Ascending aorta (tissue), 2 donors: ENCODE measurements around the gene SLC15A3. TPM values are rescaled to one million over a fixed set of nuclear protein-coding genes. Genes with fewer than 3 reads are reported as not detected.

Source experiments
- DNase-seq, 2 donors: peaks; one replicate each; pipeline ENCODE4 v3.0.0-alpha.2; 2019; ENCODE audit warnings: low spot score in 2 of 2
- H3K27ac ChIP-seq, 2 donors: fragments of 200-600 bp; sonication (generic); one replicate each; pipeline ENCODE4 v1.5.1; 2016 to 2017; ENCODE audit warnings: mild to moderate bottlenecking in 1 of 2
- H3K27me3 ChIP-seq: fragments of 200-600 bp; sonication (generic); one replicate; pipeline ENCODE4 v1.5.1; 2017
- H3K36me3 ChIP-seq, 2 donors: fragments of 200-600 bp; sonication (generic); one replicate each; pipeline ENCODE4 v1.5.1; 2016
- H3K4me1 ChIP-seq, 2 donors: fragments of 200-600 bp; sonication (generic); one replicate each; pipeline ENCODE4 v1.5.1; 2016 to 2017; ENCODE audit warnings: mild to moderate bottlenecking in 1 of 2
- H3K4me3 ChIP-seq, 2 donors: fragments of 200-600 bp; sonication (generic); one replicate each; pipeline ENCODE4 v1.5.1; 2016 to 2017; ENCODE audit warnings: mild to moderate bottlenecking in 1 of 2
- H3K9me3 ChIP-seq, 2 donors: fragments of 200-600 bp; sonication (generic); one replicate each; pipeline ENCODE4 v1.5.1; 2016
- CTCF ChIP-seq, 3 experiments: fragments of 200-600 bp in 2 of 3; fragments of 450-650 bp in 1 of 3; sonication (generic) in 2 of 3; IDR thresholded peaks; one replicate each; pipeline ENCODE4 v1.5.1; 2016 to 2019; ENCODE audit warnings: antibody characterized with exemption in 3 of 3, mild to moderate bottlenecking in 1 of 3, moderate library complexity in 1 of 3
- intact Hi-C: fragments of 100-400 bp; cut with DNase I; formaldehyde crosslinking; loops from one replicate; pipeline ENCODE4 v1.15.1; 2023
- total RNA-seq: library from RNA; depleted of rRNA; stranded (reverse); fragments of >200 nt; gene quantifications from one replicate; pipeline ENCODE4 v1.1.0, GENCODE V29; 2016

Gene SLC15A3
- total RNA-seq, 1 donor from 2014 or later, result 27.1 TPM

GRCh38 chr11:60987577-60988277 is 35.8 kb upstream of the SLC15A3 start:
- Histone ChIP-seq H3K9me3 (no peaks in the 10 kb centered on the region), H3K27ac (no peak overlapping the region), H3K27me3 (no peaks in the 10 kb centered on the region), H3K36me3 (no peaks in the 10 kb centered on the region), H3K4me3 (no peak overlapping the region), H3K4me1 (no peaks in the 10 kb centered on the region)
- TF ChIP-seq CTCF (IDR thresholded peaks at IDR 0.05), result no peak
- intact Hi-C loops, result no loop called here
- no peak for DNase-seq

- no peak overlapping the region for H3K27ac ChIP-seq
- H3K4me3 ChIP-seq, result no peak overlapping the region
- H3K9me3 ChIP-seq, result no peaks in the 10 kb centered on the region
- no peaks in the 10 kb centered on the region for H3K4me1 ChIP-seq
- no peak for TF ChIP-seq CTCF (IDR thresholded peaks at IDR 0.05)
- DNase-seq, result no peak
- intact Hi-C loops, result no loop called here
- H3K36me3 ChIP-seq, result no peaks in the 10 kb centered on the region
- H3K27me3 ChIP-seq, result no peaks in the 10 kb centered on the region
These were observed 34.3 kb upstream of the SLC15A3 start for GRCh38 chr11:60985991-60986915.

GRCh38 chr11:60985501-60985900 is 33.5 kb upstream of the SLC15A3 start:
- H3K36me3 ChIP-seq, result no peaks in the 10 kb centered on the region
- intact Hi-C loops, result no loop called here

GRCh38 chr11:60984636-60985035 is 32.7 kb upstream of the SLC15A3 start:
- no peaks in the 10 kb centered on the region for H3K27me3 ChIP-seq
- no peak for DNase-seq
- H3K27ac ChIP-seq, result no peak overlapping the region
- H3K9me3 ChIP-seq, result no peaks in the 10 kb centered on the region
- H3K4me1 ChIP-seq, result no peaks in the 10 kb centered on the region
- no peak overlapping the region for H3K4me3 ChIP-seq
- H3K36me3 ChIP-seq, result no peaks in the 10 kb centered on the region
- intact Hi-C loops, result no loop called here
- TF ChIP-seq CTCF (IDR thresholded peaks at IDR 0.05), result no peak

More at GRCh38 chr11:60985501-60985900, 33.5 kb upstream of the SLC15A3 start:
- no peak for DNase-seq
- Histone ChIP-seq H3K4me1 (no peaks in the 10 kb centered on the region), H3K4me3 (no peak overlapping the region), H3K27ac (no peak overlapping the region), H3K27me3 (no peaks in the 10 kb centered on the region), H3K9me3 (no peaks in the 10 kb centered on the region)
- TF ChIP-seq CTCF (IDR thresholded peaks at IDR 0.05), result no peak

GRCh38 chr11:60984149-60984548 is 32.2 kb upstream of the SLC15A3 start:
- Histone ChIP-seq H3K9me3 (no peaks in the 10 kb centered on the region), H3K27me3 (no peaks in the 10 kb centered on the region), H3K4me3 (no peak overlapping the region), H3K4me1 (no peaks in the 10 kb centered on the region), H3K36me3 (no peaks in the 10 kb centered on the region), H3K27ac (no peak overlapping the region)
- no peak for DNase-seq
- intact Hi-C loops, result no loop called here
- TF ChIP-seq CTCF (IDR thresholded peaks at IDR 0.05), result no peak
